ENCODE data around the gene NEMP2. TPM values are rescaled to one million over a fixed set of nuclear protein-coding genes. Genes with fewer than 3 reads are reported as not detected.

Gene NEMP2, protein sequence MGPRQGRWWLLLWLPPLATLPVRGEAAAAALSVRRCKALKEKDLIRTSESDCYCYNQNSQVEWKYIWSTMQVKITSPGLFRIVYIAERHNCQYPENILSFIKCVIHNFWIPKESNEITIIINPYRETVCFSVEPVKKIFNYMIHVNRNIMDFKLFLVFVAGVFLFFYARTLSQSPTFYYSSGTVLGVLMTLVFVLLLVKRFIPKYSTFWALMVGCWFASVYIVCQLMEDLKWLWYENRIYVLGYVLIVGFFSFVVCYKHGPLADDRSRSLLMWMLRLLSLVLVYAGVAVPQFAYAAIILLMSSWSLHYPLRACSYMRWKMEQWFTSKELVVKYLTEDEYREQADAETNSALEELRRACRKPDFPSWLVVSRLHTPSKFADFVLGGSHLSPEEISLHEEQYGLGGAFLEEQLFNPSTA
- 8.0 TPM for total RNA-seq
- long read RNA-seq, full-length matches to known transcripts, result 4 of 9 reads
- long read RNA-seq, partial matches to known transcripts, result 1 of 9 reads
- long read RNA-seq, other reads (novel, unspliced or antisense), result 4 of 9 reads

DNA sequence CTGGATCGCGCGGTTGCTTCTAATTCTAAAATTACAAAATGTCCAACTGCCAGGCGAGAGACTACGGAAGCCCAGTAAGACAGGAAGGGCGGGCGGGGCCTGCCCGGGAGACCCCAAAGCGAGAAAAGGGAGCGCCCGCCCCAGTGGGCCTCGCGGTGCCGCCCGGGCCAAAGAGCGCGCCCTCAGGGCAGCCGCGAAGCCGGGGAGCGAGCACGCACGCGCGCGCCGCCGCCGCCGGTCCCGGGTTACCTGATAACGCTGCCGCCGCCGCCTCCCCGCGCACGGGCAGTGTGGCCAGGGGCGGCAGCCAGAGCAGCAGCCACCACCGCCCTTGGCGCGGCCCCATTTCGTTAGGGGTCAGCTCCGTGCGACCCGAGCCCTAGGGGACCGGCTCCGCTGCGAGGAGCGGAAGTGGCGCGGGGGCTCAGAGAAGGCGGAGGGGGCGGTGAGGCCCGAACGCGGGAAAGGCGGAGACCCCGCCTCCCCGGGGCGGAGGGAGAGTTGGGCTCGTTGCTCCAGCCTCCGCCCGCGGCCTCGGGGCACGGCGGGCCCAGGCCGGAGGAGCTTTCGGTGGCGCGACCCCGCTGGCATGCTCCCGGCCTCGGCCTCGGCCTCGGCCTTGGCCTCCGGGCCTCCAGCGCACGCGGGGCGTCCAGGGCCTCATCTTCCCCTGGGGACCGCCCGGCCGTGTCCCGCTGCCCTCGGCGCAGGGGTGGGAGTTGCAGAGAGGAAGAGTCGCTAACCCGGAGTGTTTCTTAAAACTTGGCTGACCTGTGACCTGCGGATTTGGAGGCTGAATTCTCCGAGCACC is at the start of gene NEMP2:
NEMP2 (minus strand) TSS at position 413 of the 811 bp plus-strand sequence; CDS start at position 346, 67 bp downstream.
- no peaks in the 10 kb centered on the region for H3K9me3 ChIP-seq
- H3K27ac ChIP-seq, result peak within 1 kb of the TSS; percentile 98
- intact Hi-C loops (cut with DNase I), result no loop called here
- no peaks in the 10 kb centered on the region for H3K36me3 ChIP-seq
- peak; percentile 95 for ATAC-seq
- H3K4me1 ChIP-seq, result peaks cover 12% of the 10 kb centered on the region
- no peaks in the 10 kb centered on the region for H3K27me3 ChIP-seq
- DNase-seq, result peak; percentile 93
- peak within 1 kb of the TSS; percentile 81 for H3K4me3 ChIP-seq
- TF ChIP-seq, protein P1, sequence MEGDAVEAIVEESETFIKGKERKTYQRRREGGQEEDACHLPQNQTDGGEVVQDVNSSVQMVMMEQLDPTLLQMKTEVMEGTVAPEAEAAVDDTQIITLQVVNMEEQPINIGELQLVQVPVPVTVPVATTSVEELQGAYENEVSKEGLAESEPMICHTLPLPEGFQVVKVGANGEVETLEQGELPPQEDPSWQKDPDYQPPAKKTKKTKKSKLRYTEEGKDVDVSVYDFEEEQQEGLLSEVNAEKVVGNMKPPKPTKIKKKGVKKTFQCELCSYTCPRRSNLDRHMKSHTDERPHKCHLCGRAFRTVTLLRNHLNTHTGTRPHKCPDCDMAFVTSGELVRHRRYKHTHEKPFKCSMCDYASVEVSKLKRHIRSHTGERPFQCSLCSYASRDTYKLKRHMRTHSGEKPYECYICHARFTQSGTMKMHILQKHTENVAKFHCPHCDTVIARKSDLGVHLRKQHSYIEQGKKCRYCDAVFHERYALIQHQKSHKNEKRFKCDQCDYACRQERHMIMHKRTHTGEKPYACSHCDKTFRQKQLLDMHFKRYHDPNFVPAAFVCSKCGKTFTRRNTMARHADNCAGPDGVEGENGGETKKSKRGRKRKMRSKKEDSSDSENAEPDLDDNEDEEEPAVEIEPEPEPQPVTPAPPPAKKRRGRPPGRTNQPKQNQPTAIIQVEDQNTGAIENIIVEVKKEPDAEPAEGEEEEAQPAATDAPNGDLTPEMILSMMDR (IDR thresholded peaks at IDR 0.05), result peak; percentile 8

DNA sequence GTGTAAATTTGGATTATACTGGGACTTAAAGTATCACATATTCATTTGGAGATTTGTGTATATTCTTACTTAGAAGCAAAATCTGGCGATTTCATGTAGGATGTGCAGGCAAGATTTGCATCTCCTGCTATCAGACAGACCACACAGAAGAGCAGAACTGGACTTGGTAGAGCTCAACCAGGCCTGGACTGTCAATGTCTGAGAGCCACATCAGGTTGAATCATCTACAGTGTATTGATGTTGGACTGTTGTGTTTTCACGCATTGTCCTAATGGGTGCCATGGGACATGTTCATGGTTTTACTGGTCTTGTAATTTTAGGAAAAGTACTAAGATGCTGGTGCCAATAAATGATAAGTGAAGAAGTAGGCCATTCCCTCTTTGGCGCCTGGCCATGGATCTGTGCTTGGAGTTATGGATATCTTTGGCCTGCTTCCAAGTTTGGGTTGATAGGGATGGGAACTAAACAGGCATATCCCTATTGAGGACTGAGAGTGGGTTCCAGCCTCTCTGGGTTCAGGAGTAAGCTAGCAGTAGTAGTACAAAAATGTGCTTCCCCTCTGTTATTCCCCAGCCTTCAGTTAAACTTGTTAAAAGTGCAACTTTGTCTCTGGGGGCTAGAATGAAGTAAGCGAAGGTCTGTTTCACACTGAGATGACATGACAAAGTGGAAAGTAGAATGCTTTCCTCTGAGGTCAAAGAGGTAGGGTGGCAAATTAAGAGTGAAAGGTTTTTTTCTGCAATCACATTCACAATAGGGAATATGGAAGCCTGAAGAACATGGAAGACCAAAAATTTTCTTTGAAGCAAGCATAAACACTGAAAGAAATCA is 49.2 kb upstream of the NEMP2 start:
- Histone ChIP-seq H3K4me1 (peaks cover under 1% of the 10 kb centered on the region), H3K27ac (no peak overlapping the region), H3K4me3 (no peak overlapping the region), H3K36me3 (no peaks in the 10 kb centered on the region), H3K27me3 (no peaks in the 10 kb centered on the region), H3K9me3 (no peaks in the 10 kb centered on the region)
- intact Hi-C loops (cut with DNase I), result no loop called here
- ATAC-seq, result no peak
- TF ChIP-seq, protein P1 (IDR thresholded peaks at IDR 0.05), result no peak
- DNase-seq, result no peak

DNA sequence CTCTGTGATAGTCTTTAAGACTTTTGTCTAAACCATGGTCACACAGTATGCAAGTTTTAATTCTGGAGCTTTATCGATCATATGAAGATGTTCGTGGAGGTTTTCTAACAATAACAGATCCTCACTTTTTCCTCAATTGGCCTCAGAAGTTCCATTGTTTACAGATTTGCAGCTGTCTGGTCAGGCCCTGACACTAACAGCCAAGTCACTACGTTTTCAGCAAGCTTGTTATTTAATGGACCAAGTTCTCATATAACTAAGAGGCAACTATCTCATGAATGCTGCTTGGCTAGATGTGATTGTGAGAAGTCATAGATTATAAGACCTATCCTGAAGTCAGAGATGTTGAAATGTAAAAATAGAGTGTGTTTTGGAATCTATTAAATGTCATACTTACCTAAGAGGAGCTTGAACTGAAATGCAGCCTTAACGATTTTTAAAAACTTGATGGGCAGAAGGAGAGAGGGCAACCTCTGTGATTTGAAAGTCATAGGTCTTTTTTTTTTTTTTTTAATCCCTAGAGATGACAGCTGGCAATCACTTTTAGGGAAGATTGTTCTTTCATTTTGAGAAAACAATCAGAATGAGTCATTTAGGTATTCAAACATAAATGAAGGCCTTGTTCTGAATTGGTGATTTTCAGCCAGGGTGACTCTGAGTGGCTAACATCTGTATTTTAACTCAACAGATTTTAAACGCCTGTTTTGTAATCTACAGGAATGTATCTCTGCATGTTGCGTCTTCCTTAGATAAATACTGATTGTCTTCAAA is 48.4 kb upstream of the NEMP2 start:
- intact Hi-C loops (cut with DNase I), result no loop called here
- ATAC-seq (no peak), DNase-seq (no peak)
- Histone ChIP-seq H3K27ac (no peak overlapping the region), H3K27me3 (no peaks in the 10 kb centered on the region), H3K4me1 (peaks cover 9% of the 10 kb centered on the region), H3K36me3 (no peaks in the 10 kb centered on the region), H3K9me3 (no peaks in the 10 kb centered on the region), H3K4me3 (no peak overlapping the region)
- TF ChIP-seq, protein P1 (IDR thresholded peaks at IDR 0.05), result no peak

DNA sequence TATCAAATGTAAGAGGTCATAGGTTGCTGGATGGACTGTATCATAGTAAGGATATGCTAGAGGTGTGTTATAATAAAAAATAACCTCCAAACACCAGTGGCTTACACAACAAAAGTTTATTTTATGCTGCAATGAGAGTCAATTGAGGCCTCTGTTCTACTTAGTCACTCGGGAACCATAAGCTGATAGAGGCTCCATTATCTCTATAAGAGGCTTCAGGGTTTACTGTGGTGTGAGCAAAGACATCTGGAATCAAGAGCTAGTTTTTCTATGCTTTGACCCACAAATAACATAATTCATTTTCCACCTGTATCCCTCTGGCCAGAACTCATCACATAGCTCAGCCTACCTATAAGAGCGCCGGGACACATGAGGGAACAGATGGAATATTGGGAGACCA is 47.5 kb upstream of the NEMP2 start:
- H3K4me3 ChIP-seq, result no peak overlapping the region
- TF ChIP-seq, protein P1 (IDR thresholded peaks at IDR 0.05), result no peak
- intact Hi-C loops (cut with DNase I), result no loop called here
- H3K4me1 ChIP-seq, result peaks cover 11% of the 10 kb centered on the region
- no peaks in the 10 kb centered on the region for H3K27me3 ChIP-seq
- no peaks in the 10 kb centered on the region for H3K9me3 ChIP-seq
- ATAC-seq (no peak), DNase-seq (no peak)
- no peaks in the 10 kb centered on the region for H3K36me3 ChIP-seq
- no peak overlapping the region for H3K27ac ChIP-seq

Measured in upper lobe of right lung (tissue), 1 donor.